A549 treated with AZD9567 at 1 μM for 4 hours (cell line): Measurements from ENCODE around the gene HHEX. TPM values are rescaled to one million over a fixed set of nuclear protein-coding genes. Genes with fewer than 3 reads are reported as not detected.

ENCODE experiments used
- total RNA-seq: library from RNA; stranded (reverse); fragments of 200-300 nt; extraction: Qiagen RNA extraction; gene quantifications from 5 replicates; pipeline ENCODE4 v1.2.3, GENCODE V29; 2022; ENCODE audit not compliant: insufficient read depth

Gene HHEX
- total RNA-seq: 12.9 to 14.2 TPM (median 13.2 TPM) in 5 replicates

DNA sequence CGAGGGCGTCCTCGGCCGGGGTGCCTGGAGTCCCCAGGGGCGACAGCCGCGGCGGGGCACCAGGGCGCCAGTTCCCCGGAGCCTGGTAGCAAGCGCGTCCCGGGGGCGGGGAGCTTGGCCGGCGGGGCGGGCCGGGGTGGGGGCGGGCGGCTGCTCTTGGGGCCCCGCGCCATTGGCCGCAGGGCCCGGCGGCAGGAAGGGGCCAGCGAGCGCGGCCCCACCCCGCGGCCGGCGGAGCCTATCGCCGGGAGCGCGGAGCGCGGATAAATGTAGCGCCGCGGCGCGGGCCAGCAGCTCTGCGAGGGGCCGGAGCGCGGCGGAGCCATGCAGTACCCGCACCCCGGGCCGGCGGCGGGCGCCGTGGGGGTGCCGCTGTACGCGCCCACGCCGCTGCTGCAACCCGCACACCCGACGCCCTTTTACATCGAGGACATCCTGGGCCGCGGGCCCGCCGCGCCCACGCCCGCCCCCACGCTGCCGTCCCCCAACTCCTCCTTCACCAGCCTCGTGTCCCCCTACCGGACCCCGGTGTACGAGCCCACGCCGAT is at the start of gene HHEX:
Gene HHEX (plus strand): TSS at position 293 of the 548 bp plus-strand sequence. CDS start 32 bp downstream, at position 325.

Other genes starting within 250 kb of the HHEX start
- 19.0 to 23.9 TPM (median 22.8 TPM) in 5 replicates for gene IDE, start 115.9 kb upstream of the HHEX start, total RNA-seq
- gene KIF11, start 96.8 kb upstream of the HHEX start, total RNA-seq: 30.8 to 44.9 TPM (median 36.5 TPM) in 5 replicates
- 12.4 to 36.2 TPM (median 16.5 TPM) in 5 replicates for gene EXOC6, start 158.6 kb downstream of the HHEX start, total RNA-seq